ENCODE results near the gene PARD3. TPM values are rescaled to one million over a fixed set of nuclear protein-coding genes. Genes with fewer than 3 reads are reported as not detected.
"Not testable (repeated sequence)": the region's sequence is repeated elsewhere in the genome, so short reads cannot be mapped to it uniquely, and the experiment has no call there.

The PARD3 gene
- total and polyA plus RNA-seq, 2 donors from 2014 or later = 21.1 to 47.5 TPM

DNA sequence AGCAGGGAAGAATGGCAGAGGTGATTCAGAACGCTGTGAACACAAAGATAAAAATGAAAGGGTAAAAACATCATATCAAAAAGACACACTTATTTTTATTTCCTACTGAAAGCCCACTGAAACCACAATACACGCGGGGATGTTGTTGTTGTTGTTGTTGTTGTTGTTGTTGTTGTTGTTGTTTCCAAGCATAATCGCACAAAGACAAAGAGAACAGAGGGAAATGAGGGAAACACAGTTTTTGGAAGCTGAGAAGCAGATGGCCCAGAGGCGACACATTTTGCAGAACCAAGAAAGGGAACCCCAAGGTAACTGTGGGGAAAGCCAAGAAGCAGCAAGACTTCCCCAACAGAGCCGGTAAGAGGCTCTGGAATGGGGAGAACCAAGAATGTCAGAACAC lies 113.9 kb downstream of the PARD3 start:
- intact Hi-C loops (cut with DNase I) = no loop called here
- TF ChIP-seq, protein P1, sequence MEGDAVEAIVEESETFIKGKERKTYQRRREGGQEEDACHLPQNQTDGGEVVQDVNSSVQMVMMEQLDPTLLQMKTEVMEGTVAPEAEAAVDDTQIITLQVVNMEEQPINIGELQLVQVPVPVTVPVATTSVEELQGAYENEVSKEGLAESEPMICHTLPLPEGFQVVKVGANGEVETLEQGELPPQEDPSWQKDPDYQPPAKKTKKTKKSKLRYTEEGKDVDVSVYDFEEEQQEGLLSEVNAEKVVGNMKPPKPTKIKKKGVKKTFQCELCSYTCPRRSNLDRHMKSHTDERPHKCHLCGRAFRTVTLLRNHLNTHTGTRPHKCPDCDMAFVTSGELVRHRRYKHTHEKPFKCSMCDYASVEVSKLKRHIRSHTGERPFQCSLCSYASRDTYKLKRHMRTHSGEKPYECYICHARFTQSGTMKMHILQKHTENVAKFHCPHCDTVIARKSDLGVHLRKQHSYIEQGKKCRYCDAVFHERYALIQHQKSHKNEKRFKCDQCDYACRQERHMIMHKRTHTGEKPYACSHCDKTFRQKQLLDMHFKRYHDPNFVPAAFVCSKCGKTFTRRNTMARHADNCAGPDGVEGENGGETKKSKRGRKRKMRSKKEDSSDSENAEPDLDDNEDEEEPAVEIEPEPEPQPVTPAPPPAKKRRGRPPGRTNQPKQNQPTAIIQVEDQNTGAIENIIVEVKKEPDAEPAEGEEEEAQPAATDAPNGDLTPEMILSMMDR (IDR thresholded peaks at IDR 0.05; ENCODE audit: borderline replicate concordance, extremely low read depth, insufficient read depth) = no peak
- H3K9me3 ChIP-seq (ENCODE audit: control insufficient read depth in 2 of 3, insufficient read depth in 1 of 3, low read length in 3 of 3) = no peaks in the 10 kb centered on the region
- DNase-seq = peak in 1 of 5 donors; percentile 13
- peak overlapping the region in 1 of 2 donors; percentile 32 for H3K27ac ChIP-seq (ENCODE audit: low read depth in 2 of 2, low read length in 2 of 2)
- H3K27me3 ChIP-seq (ENCODE audit: control insufficient read depth, insufficient read depth, low read length) = no peaks in the 10 kb centered on the region
- no peak overlapping the region for H3K4me3 ChIP-seq (ENCODE audit: low read length in 3 of 3)
- no peak for FAIRE-seq
- H3K9ac ChIP-seq (ENCODE audit: low read length in 3 of 3) = no peak overlapping the region
- peaks cover 3 to 49% (median 32%) of the 10 kb centered on the region in 3 donors for H3K4me1 ChIP-seq (ENCODE audit: control insufficient read depth in 2 of 3, insufficient read depth in 2 of 3, low read depth in 1 of 3, low read length in 3 of 3)
- no peaks in the 10 kb centered on the region for H3K36me3 ChIP-seq (ENCODE audit: control insufficient read depth in 2 of 3, insufficient read depth in 3 of 3, low read length in 3 of 3)

DNA sequence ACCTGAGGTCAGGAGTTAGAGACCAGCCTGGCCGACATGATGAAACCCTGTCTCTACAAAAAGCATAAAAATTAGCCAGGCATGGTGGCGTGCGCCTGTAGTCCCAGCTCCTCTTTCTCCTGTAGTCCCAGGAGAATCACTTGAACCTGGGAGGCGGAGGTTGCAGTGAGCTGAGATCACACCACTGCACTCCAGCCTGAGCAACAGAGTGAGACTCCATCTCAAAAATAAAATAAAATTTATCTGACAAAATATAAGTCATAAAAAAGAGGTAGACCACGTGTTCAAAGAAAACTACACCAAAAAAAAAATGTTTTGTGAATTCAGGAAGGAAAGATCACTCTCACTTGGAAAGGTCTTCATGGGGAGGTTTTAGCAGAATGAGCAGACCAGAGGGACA lies 114.3 kb downstream of the PARD3 start:
- FAIRE-seq = not testable (repeated sequence)
- peak overlapping the region in 1 of 2 donors; percentile 3 for H3K27ac ChIP-seq (ENCODE audit: low read depth in 2 of 2, low read length in 2 of 2)

DNA sequence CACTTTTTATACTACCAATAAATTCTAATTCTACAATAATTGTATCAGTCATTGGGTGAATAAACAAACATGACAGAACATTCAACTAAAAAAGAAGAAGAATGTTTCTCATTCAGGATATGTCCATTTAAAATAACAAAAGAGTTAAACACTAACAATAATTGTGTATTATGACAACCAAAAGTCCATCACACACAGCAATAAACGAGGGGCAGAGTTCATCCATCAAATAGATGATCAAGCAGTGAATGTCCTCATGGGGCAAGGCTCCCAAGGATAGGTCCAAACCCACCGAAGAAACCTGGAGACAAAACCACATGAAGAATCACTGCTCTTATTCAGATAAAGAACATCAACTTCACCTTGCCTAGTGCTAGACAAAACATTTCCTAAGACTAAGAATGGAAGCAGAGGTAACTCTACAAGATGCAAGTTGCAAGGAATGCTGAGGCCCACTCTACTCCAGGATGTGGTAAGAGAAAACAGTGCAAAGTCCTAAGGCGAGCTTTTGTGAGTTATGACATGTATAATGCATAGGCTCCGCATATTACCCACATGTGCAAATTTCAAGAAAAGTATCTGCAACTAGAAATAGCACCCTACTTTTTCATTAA lies 115.1 kb downstream of the PARD3 start:
- H3K27ac ChIP-seq (ENCODE audit: low read depth in 2 of 2, low read length in 2 of 2) = peak overlapping the region in 1 of 2 donors; percentile 40
- no peaks in the 10 kb centered on the region for H3K27me3 ChIP-seq (ENCODE audit: control insufficient read depth, insufficient read depth, low read length)
- FAIRE-seq = no peak
- H3K4me3 ChIP-seq (ENCODE audit: low read length in 3 of 3) = no peak overlapping the region
- H3K36me3 ChIP-seq (ENCODE audit: control insufficient read depth in 2 of 3, insufficient read depth in 3 of 3, low read length in 3 of 3) = no peaks in the 10 kb centered on the region
- intact Hi-C loops (cut with DNase I) = no loop called here
- TF ChIP-seq, protein P1 (IDR thresholded peaks at IDR 0.05; ENCODE audit: borderline replicate concordance, extremely low read depth, insufficient read depth) = no peak
- H3K9me3 ChIP-seq (ENCODE audit: control insufficient read depth in 2 of 3, insufficient read depth in 1 of 3, low read length in 3 of 3) = no peaks in the 10 kb centered on the region
- no peak for DNase-seq
- peaks cover 3 to 41% (median 32%) of the 10 kb centered on the region in 3 donors for H3K4me1 ChIP-seq (ENCODE audit: control insufficient read depth in 2 of 3, insufficient read depth in 2 of 3, low read depth in 1 of 3, low read length in 3 of 3)
- no peak overlapping the region for H3K9ac ChIP-seq (ENCODE audit: low read length in 3 of 3)

More for the DNA sequence above, 114.3 kb downstream of the PARD3 start:
- H3K36me3 ChIP-seq (ENCODE audit: control insufficient read depth in 2 of 3, insufficient read depth in 3 of 3, low read length in 3 of 3); H3K27me3 ChIP-seq (ENCODE audit: control insufficient read depth, insufficient read depth, low read length); H3K9me3 ChIP-seq (ENCODE audit: control insufficient read depth in 2 of 3, insufficient read depth in 1 of 3, low read length in 3 of 3); H3K4me3 ChIP-seq (ENCODE audit: low read length in 3 of 3); intact Hi-C loops (cut with DNase I); H3K9ac ChIP-seq (ENCODE audit: low read length in 3 of 3): not testable (repeated sequence)
- H3K4me1 ChIP-seq (ENCODE audit: control insufficient read depth in 2 of 3, insufficient read depth in 2 of 3, low read depth in 1 of 3, low read length in 3 of 3) = peaks cover 3 to 44% (median 29%) of the 10 kb centered on the region in 3 donors
- DNase-seq = peak in 1 of 5 donors; percentile 31

DNA sequence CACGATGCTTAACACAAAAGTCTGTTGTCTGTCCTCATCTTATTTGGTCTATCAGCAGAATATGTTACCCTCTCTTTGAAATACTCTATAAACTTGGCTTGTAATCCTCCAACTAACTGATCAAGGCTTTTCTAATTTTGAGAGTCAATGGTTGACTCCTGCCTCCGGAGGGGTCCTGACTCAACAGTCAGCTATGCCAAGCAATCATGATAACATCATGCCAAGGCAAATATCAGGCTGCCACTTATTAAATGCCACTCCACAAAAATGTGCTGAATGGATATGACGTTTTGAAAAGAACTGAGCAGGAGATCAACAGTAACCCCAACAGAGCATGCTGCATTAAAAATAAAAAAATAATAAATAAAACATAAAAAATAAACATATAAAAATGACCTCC lies 116.1 kb downstream of the PARD3 start:
- no peak overlapping the region for H3K9ac ChIP-seq (ENCODE audit: low read length in 3 of 3)
- H3K27ac ChIP-seq (ENCODE audit: low read depth in 2 of 2, low read length in 2 of 2) = peak overlapping the region; percentile 18 to 88
- intact Hi-C loops (cut with DNase I) = no loop called here
- FAIRE-seq (peak; percentile 27), DNase-seq (no peak)
- H3K9me3 ChIP-seq (ENCODE audit: control insufficient read depth in 2 of 3, insufficient read depth in 1 of 3, low read length in 3 of 3) = no peaks in the 10 kb centered on the region
- H3K4me1 ChIP-seq (ENCODE audit: control insufficient read depth in 2 of 3, insufficient read depth in 2 of 3, low read depth in 1 of 3, low read length in 3 of 3) = peaks cover 3 to 39% (median 33%) of the 10 kb centered on the region in 3 donors
- TF ChIP-seq, protein P1 (IDR thresholded peaks at IDR 0.05; ENCODE audit: borderline replicate concordance, extremely low read depth, insufficient read depth) = no peak
- no peak overlapping the region for H3K4me3 ChIP-seq (ENCODE audit: low read length in 3 of 3)
- H3K27me3 ChIP-seq (ENCODE audit: control insufficient read depth, insufficient read depth, low read length) = no peaks in the 10 kb centered on the region
- H3K36me3 ChIP-seq (ENCODE audit: control insufficient read depth in 2 of 3, insufficient read depth in 3 of 3, low read length in 3 of 3) = no peaks in the 10 kb centered on the region

Data from kidney (tissue), 14 donors.